22Rv1 (cell line): Measurements from ENCODE around the gene CDC42BPG.
"Not testable (repeated sequence)": the region's sequence is repeated elsewhere in the genome, so short reads cannot be mapped to it uniquely, and the experiment has no call there.

Experiments
- H3K27ac ChIP-seq: fragments of 450-650 bp; 2 replicates; pipeline ENCODE4 v1.5.1; 2017
- CTCF ChIP-seq: fragments of 450-650 bp; IDR thresholded peaks from 2 replicates; pipeline ENCODE4 v1.5.1; 2017; ENCODE audit warnings: mild to moderate bottlenecking
- ZFX ChIP-seq: fragments of 450-650 bp; IDR thresholded peaks from 2 replicates; pipeline ENCODE4 v1.6.1; 2017; ENCODE audit warnings: antibody characterized with exemption, borderline replicate concordance

The CDC42BPG gene

DNA sequence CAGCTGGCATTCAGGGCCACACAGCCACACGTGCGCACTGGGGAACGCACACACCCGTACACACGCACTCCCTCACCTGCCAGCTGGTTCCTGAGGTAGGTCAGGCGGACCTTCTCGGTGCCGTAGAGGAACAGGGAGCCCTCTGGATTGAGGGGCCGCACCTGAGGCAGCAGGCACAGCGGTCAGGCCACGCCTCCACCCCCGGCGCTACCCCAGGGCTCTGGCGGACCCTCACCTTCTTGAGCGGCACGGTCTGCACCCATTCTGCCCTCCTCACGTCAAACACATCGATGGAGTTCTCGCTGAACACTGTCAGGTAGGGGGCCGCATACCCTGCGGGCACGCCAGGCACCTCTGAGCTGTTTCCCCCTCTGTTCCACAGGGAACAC lies 17.0 kb downstream of the CDC42BPG start:
- no peak overlapping the region for H3K27ac ChIP-seq
- TF ChIP-seq ZFX (no peak), CTCF (no peak)

GRCh38 chr11:64826578-64827450 lies 17.6 kb downstream of the CDC42BPG start:
- H3K27ac ChIP-seq: no peak overlapping the region
- TF ChIP-seq CTCF: no peak
- TF ChIP-seq ZFX: no peak

- H3K27ac ChIP-seq: no peak overlapping the region
- TF ChIP-seq ZFX: no peak
- no peak for TF ChIP-seq CTCF
Measured at GRCh38 chr11:64826062-64826461, 18.4 kb downstream of the CDC42BPG start.

GRCh38 chr11:64823568-64824119 lies 20.8 kb downstream of the CDC42BPG start:
- H3K27ac ChIP-seq: no peak overlapping the region
- TF ChIP-seq CTCF (no peak), ZFX (no peak)

DNA sequence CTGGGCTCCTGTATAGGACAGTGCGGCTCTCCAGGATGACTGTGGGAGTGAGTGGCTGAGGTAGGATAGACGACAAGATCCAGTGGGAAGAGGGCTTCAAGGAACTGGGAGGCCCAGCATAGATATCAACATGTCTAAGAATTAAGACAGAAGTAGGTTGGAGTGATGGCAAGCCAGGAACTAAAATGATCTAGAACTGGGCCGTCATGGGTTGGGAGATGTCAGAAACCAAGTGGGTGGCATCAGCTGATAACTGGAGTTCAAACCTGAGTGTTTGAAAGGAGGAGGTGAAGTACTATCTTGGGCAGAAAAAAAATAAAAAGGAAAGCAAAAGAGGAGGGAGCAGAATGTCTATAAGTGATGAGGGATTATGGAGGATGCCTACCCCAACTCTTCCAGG lies 27.0 kb downstream of the CDC42BPG start:
- no peak for TF ChIP-seq CTCF
- H3K27ac ChIP-seq: no peak overlapping the region

- not testable (repeated sequence) for H3K27ac ChIP-seq
Measured at GRCh38 chr11:64815433-64815832, 29.0 kb downstream of the CDC42BPG start.

- no peak overlapping the region for H3K27ac ChIP-seq
Measured at GRCh38 chr11:64814712-64815187, 29.7 kb downstream of the CDC42BPG start.

More at GRCh38 chr11:64814712-64815187, 29.7 kb downstream of the CDC42BPG start:
- TF ChIP-seq ZFX: no peak
- no peak for TF ChIP-seq CTCF
